BE2C (cell line): Measurements from ENCODE around the gene C20orf144.

Source experiments
- DNase-seq: peaks from one replicate; pipeline ENCODE4 v3.0.0-alpha.2; 2020
- H3K27me3 ChIP-seq: fragments of 250-450 bp; sonication (Bioruptor Pico); 2 replicates; pipeline ENCODE4 v1.5.1; 2020; ENCODE audit warnings: mild to moderate bottlenecking
- H3K36me3 ChIP-seq: fragments of 250-450 bp; sonication (Bioruptor Pico); 2 replicates; pipeline ENCODE4 v1.5.1; 2020; ENCODE audit warnings: mild to moderate bottlenecking
- H3K4me1 ChIP-seq: fragments of 250-450 bp; sonication (Bioruptor Pico); 2 replicates; pipeline ENCODE4 v1.5.1; 2020
- H3K4me3 ChIP-seq: 2 replicates; pipeline ENCODE4 v1.5.1; 2011; ENCODE audit warnings: low read depth, low read length
- H3K9me3 ChIP-seq: fragments of 250-450 bp; sonication (Bioruptor Pico); 2 replicates; pipeline ENCODE4 v1.5.1; 2020
- TF ChIP-seq, protein P1 (sequence below): IDR thresholded peaks from 2 replicates; pipeline ENCODE4 v1.5.1; 2012; ENCODE audit warnings: mild to moderate bottlenecking, low read depth, low read length

Gene C20orf144

DNA sequence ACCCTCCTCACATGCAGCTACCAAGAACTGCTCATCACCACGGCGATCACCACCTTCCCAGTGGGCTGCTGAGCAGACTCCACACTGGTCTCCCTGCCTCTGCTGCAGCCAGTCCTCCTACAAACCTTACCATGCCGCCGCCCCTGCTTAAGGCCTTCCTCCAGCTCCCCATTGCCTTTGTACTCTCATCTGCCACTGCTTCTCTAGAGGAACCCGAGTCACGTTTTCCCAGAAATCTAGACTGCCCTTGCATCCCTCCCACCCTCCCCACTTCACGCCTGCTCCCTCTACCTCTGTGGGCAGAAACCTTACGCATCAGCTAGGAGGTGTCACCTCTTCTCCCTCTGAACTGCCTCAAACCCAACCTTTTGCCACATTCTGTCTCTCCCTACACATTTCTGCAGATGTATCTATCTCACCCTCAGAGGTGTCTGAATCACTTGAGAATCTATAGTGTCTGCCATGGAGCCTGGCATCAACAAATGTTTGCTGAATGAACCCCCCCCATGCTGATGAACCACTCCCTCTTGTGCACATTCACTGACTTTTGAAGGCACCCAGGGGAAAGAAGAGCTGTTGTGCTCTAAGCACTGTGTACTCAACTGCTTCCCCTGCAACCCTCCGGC lies 19.7 kb downstream of the C20orf144 start:
- TF ChIP-seq, protein P1, sequence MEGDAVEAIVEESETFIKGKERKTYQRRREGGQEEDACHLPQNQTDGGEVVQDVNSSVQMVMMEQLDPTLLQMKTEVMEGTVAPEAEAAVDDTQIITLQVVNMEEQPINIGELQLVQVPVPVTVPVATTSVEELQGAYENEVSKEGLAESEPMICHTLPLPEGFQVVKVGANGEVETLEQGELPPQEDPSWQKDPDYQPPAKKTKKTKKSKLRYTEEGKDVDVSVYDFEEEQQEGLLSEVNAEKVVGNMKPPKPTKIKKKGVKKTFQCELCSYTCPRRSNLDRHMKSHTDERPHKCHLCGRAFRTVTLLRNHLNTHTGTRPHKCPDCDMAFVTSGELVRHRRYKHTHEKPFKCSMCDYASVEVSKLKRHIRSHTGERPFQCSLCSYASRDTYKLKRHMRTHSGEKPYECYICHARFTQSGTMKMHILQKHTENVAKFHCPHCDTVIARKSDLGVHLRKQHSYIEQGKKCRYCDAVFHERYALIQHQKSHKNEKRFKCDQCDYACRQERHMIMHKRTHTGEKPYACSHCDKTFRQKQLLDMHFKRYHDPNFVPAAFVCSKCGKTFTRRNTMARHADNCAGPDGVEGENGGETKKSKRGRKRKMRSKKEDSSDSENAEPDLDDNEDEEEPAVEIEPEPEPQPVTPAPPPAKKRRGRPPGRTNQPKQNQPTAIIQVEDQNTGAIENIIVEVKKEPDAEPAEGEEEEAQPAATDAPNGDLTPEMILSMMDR, result no peak
- Histone ChIP-seq H3K9me3 (no peaks in the 10 kb centered on the region), H3K4me1 (peaks cover 30% of the 10 kb centered on the region), H3K27me3 (no peaks in the 10 kb centered on the region), H3K36me3 (peaks cover 63% of the 10 kb centered on the region), H3K4me3 (no peak overlapping the region)
- DNase-seq, result no peak

DNA sequence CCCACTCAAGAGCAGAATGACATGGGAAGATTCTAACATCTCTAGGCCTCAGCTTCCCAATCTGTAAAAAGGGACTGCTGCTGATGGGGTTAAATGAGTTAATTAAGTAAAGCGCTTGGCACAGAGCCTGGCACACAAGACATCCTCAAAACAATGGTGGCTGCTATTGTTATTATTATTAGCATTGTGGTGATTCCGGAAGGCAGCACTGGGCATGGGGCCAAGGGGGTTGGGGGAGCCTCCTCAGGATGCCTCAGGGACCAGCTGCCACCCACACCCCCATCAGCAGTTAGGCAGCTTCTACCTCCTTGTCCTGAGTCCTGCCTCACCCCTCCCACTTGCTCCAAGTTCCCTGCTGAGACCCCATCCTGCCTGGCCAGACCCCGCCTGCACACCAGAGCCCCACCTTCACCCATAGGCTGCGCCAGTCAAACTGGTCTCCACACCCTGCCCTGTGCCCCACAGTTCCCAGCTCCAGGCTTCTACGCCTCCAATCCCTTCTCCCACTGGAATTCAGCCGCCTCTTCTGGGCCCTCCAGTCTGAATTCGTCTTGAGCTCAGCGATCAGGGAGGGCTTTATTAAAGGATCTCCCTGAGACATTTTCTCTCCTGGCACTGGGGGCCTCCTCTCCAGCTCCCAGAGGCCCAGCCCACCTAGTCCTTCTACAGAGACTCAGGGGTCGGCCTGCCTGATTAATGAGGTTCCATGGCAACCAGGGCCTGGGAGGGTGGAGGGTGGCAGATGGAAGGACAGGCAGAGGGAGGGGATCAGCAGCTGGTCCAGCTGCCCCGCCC lies 22.6 kb downstream of the C20orf144 start:
- peak; percentile 56 for DNase-seq
- TF ChIP-seq, protein P1, result no peak
- no peaks in the 10 kb centered on the region for H3K9me3 ChIP-seq
- H3K4me3 ChIP-seq, result peak overlapping the region; percentile 85
- H3K4me1 ChIP-seq, result peaks cover 13% of the 10 kb centered on the region
- peaks cover 35% of the 10 kb centered on the region for H3K36me3 ChIP-seq
- no peaks in the 10 kb centered on the region for H3K27me3 ChIP-seq

DNA sequence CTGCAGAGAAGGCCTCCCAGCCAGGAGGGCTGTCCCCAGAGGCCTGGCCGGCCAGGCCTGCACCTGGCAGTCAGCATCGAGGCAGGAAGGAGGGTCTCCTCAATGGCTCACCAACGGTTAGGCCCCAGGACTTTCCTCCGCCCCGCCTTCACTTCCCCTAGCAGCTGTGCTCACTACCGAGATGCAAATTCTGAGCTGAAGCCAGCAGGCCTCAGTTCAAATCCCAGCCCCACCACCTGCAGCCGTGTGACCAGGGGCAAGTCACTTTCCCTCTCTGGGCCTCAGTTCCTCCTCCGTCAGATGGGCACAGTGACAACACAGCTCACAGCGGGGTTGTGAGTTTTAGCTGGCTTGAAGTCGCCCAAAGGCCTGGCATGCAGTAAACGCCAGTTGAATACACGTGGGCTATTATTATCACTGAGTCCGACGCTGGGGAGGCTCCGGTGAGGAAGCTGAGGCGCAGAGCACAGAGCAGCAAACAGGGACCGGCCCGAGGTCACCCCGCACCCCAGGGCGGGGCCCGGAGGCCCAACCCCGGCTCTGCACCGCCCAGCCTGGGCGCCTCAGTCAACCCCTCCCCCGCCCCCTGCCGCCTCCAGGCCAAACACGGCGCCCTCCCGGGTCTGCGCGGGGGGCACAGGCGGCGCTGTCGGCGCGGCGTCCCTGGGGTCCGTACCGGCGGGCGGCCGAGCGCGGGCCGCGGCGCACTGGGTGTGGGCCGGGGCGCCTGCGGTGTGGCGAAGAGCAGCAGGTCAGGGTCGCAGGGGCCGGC lies 23.4 kb downstream of the C20orf144 start:
- Histone ChIP-seq H3K9me3 (no peaks in the 10 kb centered on the region), H3K4me3 (peak overlapping the region; percentile 85), H3K27me3 (no peaks in the 10 kb centered on the region), H3K36me3 (peaks cover 27% of the 10 kb centered on the region), H3K4me1 (peaks cover 13% of the 10 kb centered on the region)
- TF ChIP-seq, protein P1, result no peak
- peak; percentile 92 for DNase-seq

DNA sequence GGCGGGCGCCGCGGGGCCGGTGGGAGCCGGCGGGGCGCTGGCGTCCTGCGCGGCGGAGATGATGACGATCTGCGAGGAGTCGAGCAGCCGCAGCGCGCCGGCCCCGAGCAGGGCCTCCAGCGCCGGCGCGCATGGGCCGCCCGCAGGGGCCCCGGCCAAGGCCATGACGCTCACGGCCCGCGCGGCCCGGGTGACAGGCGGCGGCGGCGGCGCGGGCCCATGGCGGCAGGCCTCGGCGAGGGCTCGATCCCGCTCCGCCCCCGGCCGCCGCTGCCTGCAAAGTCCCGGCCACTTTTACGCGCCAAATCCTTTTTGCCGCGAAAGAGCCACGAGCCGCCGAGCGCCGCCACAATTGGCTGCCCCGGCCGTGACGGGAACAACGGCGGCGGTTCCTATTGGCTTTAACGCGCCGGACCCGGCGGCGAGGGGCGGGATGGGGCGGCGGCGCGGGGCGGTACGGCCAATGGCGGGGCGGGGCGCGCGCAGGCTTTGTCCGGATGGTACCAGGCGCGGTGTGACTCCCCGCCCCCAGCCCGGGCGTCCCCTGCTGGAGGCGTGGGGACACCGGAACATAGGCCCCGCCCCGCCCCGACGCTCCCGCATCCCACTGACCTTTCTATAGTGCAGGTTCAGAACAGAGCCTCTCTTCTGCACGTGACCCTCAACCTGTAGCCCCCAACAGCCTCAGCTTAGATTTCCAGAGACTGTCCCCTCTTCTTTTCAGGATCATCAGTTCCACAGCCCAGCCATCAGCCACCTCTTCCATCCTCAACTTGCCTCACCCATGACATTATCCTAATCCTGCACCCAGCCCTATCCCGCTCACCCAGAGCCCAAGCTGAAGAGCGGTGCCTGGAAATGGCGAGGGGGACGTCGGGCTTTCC lies 24.2 kb downstream of the C20orf144 start, which contains the start of gene E2F1:
TSS of gene E2F1 (minus strand) at position 286 of the 884 bp plus-strand sequence. CDS start at position 165, 121 bp downstream.
- H3K4me3 ChIP-seq, result peak within 1 kb of the TSS; percentile 85
- H3K36me3 ChIP-seq, result peaks cover 19% of the 10 kb centered on the region
- peaks cover 13% of the 10 kb centered on the region for H3K4me1 ChIP-seq
- H3K9me3 ChIP-seq, result no peaks in the 10 kb centered on the region
- peak; percentile 99 for DNase-seq
- H3K27me3 ChIP-seq, result no peaks in the 10 kb centered on the region
- TF ChIP-seq, protein P1, result peak; percentile 12; the same call in 1 of the 2 replicates

DNA sequence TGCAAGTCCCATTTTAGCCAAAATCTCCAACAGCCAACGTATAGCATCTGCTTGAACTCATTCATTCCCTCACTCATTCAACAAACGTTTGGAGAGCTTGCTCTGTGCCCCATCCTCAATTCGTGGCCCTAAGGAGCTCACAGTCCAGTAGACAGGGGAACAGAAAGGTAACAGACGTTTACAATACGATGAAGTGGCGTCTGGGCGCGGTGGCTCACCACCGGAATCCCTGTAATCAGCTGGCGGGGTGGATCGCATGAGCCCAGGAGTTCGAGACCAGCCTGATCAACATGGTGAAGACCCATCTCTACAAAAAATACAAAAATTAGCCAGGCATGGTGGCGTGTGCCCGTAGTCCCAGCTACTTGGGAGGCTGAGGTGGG lies 24.8 kb downstream of the C20orf144 start:
- Histone ChIP-seq H3K4me1 (peaks cover 13% of the 10 kb centered on the region), H3K9me3 (no peaks in the 10 kb centered on the region), H3K27me3 (no peaks in the 10 kb centered on the region), H3K36me3 (peaks cover 16% of the 10 kb centered on the region), H3K4me3 (no peak overlapping the region)
- DNase-seq, result no peak
- TF ChIP-seq, protein P1, result no peak
